ENCODE data around the gene KRT86.
"Not testable (repeated sequence)": the region's sequence is repeated elsewhere in the genome, so short reads cannot be mapped to it uniquely, and the experiment has no call there.

Gene KRT86

GRCh38 chr12:52295663-52296062 is 21.2 kb downstream of the KRT86 start:
- no peak for DNase-seq

GRCh38 chr12:52296572-52297215 is 22.2 kb downstream of the KRT86 start:
- DNase-seq = no peak

GRCh38 chr12:52298677-52299190 is 24.3 kb downstream of the KRT86 start:
- no peak for DNase-seq

- DNase-seq = no peak
Measured at GRCh38 chr12:52300796-52301691, 26.6 kb downstream of the KRT86 start.

GRCh38 chr12:52301721-52302120 is 27.3 kb downstream of the KRT86 start:
- DNase-seq = not testable (repeated sequence)

- DNase-seq = not testable (repeated sequence)
Measured at GRCh38 chr12:52302242-52302914, 27.9 kb downstream of the KRT86 start.

GRCh38 chr12:52304941-52305411 is 30.5 kb downstream of the KRT86 start:
- not testable (repeated sequence) for DNase-seq

- DNase-seq = no peak
Measured at GRCh38 chr12:52305921-52306705, 31.7 kb downstream of the KRT86 start.

GRCh38 chr12:52306731-52307130 is 32.3 kb downstream of the KRT86 start:
- no peak for DNase-seq

- no peak for DNase-seq
Measured at GRCh38 chr12:52307836-52308805, 33.7 kb downstream of the KRT86 start.

GRCh38 chr12:52308806-52309425 is 34.5 kb downstream of the KRT86 start:
- no peak for DNase-seq

GRCh38 chr12:52310622-52311284 is 36.3 kb downstream of the KRT86 start:
- no peak for DNase-seq

GRCh38 chr12:52311285-52311648 is 36.8 kb downstream of the KRT86 start:
- DNase-seq = no peak

GRCh38 chr12:52312086-52312485 is 37.6 kb downstream of the KRT86 start:
- DNase-seq = no peak

GRCh38 chr12:52313461-52313860 is 39.0 kb downstream of the KRT86 start:
- DNase-seq = no peak

- DNase-seq = no peak
Measured at GRCh38 chr12:52313926-52314325, 39.5 kb downstream of the KRT86 start.

- no peak for DNase-seq
Measured at GRCh38 chr12:52314511-52314910, 40.1 kb downstream of the KRT86 start.

- DNase-seq = not testable (repeated sequence)
Measured at GRCh38 chr12:52315721-52316120, 41.3 kb downstream of the KRT86 start.

- no peak for DNase-seq
Measured at GRCh38 chr12:52316290-52316689, 41.8 kb downstream of the KRT86 start.

GRCh38 chr12:52316701-52317100 is 42.3 kb downstream of the KRT86 start:
- DNase-seq = no peak
